Measurements from ENCODE around the gene PLXNA4. TPM values are rescaled to one million over a fixed set of nuclear protein-coding genes. Genes with fewer than 3 reads are reported as not detected.

PLXNA4 gene
- total RNA-seq, 1 experiment from 2014 or later, result 0.81 TPM

- TF ChIP-seq MYBL2 (CRISPR knock-in tag; IDR thresholded peaks at IDR 0.05) (no peak), ETV6 (CRISPR knock-in tag; IDR thresholded peaks at IDR 0.05) (no peak), GRHL2 (CRISPR knock-in tag; IDR thresholded peaks at IDR 0.05; ENCODE audit: insufficient replicate concordance, severe bottlenecking) (no peak), ZNF219 (CRISPR knock-in tag; IDR thresholded peaks at IDR 0.05; ENCODE audit: borderline replicate concordance) (no peak), ZNF671 (CRISPR knock-in tag; IDR thresholded peaks at IDR 0.05) (no peak), FOXJ3 (CRISPR knock-in tag; IDR thresholded peaks at IDR 0.05; ENCODE audit: borderline replicate concordance) (no peak), FOXK1 (CRISPR knock-in tag; IDR thresholded peaks at IDR 0.05) (no peak), ZNF425 (CRISPR knock-in tag; conservative IDR thresholded peaks at IDR 0.05) (no peak), NFE2L1 (CRISPR knock-in tag; IDR thresholded peaks at IDR 0.05) (no peak), SOX15 (CRISPR knock-in tag; IDR thresholded peaks at IDR 0.05) (no peak), ATF3 (CRISPR knock-in tag; conservative IDR thresholded peaks at IDR 0.05) (no peak), CREB1 (CRISPR knock-in tag; IDR thresholded peaks at IDR 0.05) (no peak), ATF2 (CRISPR knock-in tag; IDR thresholded peaks at IDR 0.05; ENCODE audit: borderline replicate concordance, low read depth) (no peak), ZNF423 (CRISPR knock-in tag; IDR thresholded peaks at IDR 0.05) (no peak), ZMAT4 (CRISPR knock-in tag; IDR thresholded peaks at IDR 0.05) (no peak)
- Mint-ChIP-seq H3K27me3 (ENCODE audit: low read depth) (no peaks in the 10 kb centered on the region), H3K9me3 (no peaks in the 10 kb centered on the region), H3K4me3 (no peak overlapping the region), H3K4me1 (0 out of 2 replicates have a peak, but pooled peaks cover 5% of the 10 kb centered on the region), H3K36me3 (no peaks in the 10 kb centered on the region), H3K27ac (no peak overlapping the region)
- ChIA-PET CTCF (no interaction called here), POLR2A (no interaction called here)
- ATAC-seq (no peak), DNase-seq (ENCODE audit: low spot score) (no peak)
Observed at GRCh38 chr7:132298790-132299189, 277.5 kb downstream of the PLXNA4 start.

- POLR2A ChIA-PET, result no interaction called here
- H3K4me1 Mint-ChIP-seq, result 0 out of 2 replicates have a peak, but pooled peaks cover 5% of the 10 kb centered on the region
- no peaks in the 10 kb centered on the region for H3K27me3 Mint-ChIP-seq (ENCODE audit: low read depth)
- ATAC-seq, result no peak
- no peaks in the 10 kb centered on the region for H3K36me3 Mint-ChIP-seq
- TF ChIP-seq ZNF219 (CRISPR knock-in tag; IDR thresholded peaks at IDR 0.05; ENCODE audit: borderline replicate concordance), result no peak
- TF ChIP-seq ZNF263 (CRISPR knock-in tag; IDR thresholded peaks at IDR 0.05; ENCODE audit: low read depth), result no peak
- TF ChIP-seq USF2 (CRISPR knock-in tag; IDR thresholded peaks at IDR 0.05), result no peak
- no peak for TF ChIP-seq ESRRA (CRISPR knock-in tag; IDR thresholded peaks at IDR 0.05; ENCODE audit: borderline replicate concordance)
- TF ChIP-seq CREB1 (CRISPR knock-in tag; IDR thresholded peaks at IDR 0.05), result no peak
- no peak for TF ChIP-seq HMGXB4 (CRISPR knock-in tag; IDR thresholded peaks at IDR 0.05)
- no peak overlapping the region for H3K4me3 Mint-ChIP-seq
- no peak overlapping the region for H3K27ac Mint-ChIP-seq
- no peaks in the 10 kb centered on the region for H3K9me3 Mint-ChIP-seq
- CTCF ChIA-PET, result interaction anchor here (1.0 kb wide), 1 partner anchor 22 kb away, joined by 4 read pairs; no protein-coding TSS in a partner anchor
- DNase-seq (ENCODE audit: low spot score), result no peak
Observed at GRCh38 chr7:132296820-132297219, 279.4 kb downstream of the PLXNA4 start.

All from WTC11 (cell line).